ENCODE measurements around the gene RPL22.

Gene RPL22

GRCh38 chr1:6200188-6200809 is 904 bp upstream of the RPL22 start:
- no peak for DNase-seq (ENCODE audit: low read depth in 2 of 2)

DNA sequence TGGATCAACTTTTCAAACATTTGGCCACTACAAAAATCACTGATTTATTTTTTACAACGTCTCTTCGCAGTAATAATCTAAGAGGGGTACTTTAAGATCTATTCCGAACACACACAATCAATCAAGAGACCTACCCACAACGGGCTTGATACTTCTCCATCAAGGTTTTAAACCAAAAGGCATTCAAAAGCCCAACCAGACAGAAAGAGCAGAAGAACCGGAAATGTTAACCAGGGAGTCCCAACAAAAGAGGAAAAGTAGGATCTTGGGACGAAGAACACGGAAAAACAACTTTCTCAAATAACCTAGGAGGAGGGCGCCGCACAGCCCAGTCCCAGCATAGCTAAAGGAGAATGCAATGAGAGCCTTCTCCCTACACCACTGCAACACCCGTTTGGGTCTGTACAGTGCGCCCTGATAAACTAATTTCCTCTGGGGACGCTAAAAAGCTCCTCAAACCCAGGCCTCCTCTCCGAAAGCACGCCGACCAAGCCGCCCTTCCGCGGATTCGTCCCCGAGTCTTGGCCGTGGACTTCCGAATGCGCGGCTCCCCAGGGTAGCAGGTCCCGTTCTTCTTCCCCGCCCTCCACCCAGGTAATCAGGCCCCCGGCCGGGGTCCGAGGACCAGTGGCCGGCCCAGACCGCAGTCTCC is 623 bp downstream of the RPL22 start:
- DNase-seq (ENCODE audit: low read depth in 2 of 2) = peak in 1 of 2 donors; percentile 22

DNA sequence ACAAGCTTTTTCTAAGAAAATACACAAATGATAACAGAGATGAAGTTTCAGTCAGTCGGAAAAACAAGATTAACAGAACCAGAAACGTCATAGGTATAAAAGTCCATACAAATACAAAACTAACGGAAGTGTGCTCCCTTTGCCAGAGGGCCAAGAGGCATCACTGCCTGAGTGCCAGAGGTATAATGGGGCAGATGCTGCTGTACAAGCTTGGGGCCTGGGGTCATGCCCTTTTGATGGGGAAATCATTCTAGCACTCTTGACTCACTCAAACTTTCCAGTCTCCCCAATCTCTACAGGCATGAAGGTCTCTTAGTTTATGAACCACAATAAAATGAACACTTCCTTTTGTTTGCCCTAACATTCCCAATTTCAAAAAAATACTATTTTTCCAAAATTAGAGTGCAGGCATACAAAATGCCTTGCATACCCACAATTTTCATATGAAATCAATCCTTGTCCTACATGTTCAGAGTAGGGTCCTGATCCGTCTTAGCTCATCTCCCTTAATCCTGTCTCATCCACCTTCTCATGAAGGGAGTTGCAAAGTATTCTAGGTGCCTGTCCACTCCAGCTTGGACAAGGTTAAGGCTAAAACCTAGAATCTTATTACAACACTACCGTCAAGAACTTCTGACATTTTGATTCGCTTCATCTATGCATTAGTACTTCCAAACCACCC is 1.5 kb downstream of the RPL22 start:
- no peak for DNase-seq (ENCODE audit: low read depth in 2 of 2)

- DNase-seq (ENCODE audit: low read depth in 2 of 2) = no peak
These were observed 7.4 kb downstream of the RPL22 start for GRCh38 chr1:6191968-6192367.

DNA sequence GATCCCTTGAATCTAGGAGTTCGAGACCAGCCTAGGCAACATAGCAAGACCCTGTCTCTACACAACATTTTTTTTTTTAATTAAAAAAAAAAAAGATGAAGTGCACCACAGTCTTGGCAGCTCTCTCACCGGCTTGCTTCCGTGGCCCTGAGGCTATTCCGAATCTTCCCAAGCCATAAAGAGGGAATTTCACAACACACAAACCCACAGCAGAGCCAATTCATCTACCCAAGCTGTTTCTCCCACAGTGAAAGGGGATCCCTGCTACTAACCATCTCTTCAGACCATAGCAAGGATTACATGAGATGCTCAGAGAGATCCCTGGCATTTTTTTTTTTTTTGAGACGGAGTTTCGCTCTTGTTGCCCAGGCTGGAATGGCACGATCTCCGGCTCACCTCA is 10.9 kb downstream of the RPL22 start:
- no peak for DNase-seq (ENCODE audit: low read depth in 2 of 2)

GRCh38 chr1:6185635-6186382 is 13.6 kb downstream of the RPL22 start:
- DNase-seq (ENCODE audit: low read depth in 2 of 2) = no peak

DNA sequence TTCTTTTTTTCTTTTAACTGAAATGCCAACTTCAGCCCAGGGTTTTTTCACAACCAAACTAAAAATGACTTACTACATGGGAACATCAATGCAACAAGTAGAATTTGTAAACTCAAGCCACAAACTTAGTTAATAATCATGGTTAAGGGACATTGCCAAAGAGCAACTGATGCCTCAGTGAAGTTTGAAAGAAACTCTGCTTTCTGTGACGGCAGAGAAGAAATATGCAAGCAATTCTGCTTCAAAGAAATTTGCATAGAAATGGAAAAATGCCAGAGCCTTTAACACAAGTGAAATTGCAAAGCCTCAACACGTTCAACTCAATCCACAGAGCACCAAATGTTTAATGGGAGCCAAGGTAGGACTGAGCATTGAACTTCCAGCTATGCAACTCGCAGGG is 14.2 kb downstream of the RPL22 start:
- no peak for DNase-seq (ENCODE audit: low read depth in 2 of 2)

- DNase-seq (ENCODE audit: low read depth in 2 of 2) = no peak
These were observed 15.2 kb downstream of the RPL22 start for GRCh38 chr1:6184083-6184783.

DNA sequence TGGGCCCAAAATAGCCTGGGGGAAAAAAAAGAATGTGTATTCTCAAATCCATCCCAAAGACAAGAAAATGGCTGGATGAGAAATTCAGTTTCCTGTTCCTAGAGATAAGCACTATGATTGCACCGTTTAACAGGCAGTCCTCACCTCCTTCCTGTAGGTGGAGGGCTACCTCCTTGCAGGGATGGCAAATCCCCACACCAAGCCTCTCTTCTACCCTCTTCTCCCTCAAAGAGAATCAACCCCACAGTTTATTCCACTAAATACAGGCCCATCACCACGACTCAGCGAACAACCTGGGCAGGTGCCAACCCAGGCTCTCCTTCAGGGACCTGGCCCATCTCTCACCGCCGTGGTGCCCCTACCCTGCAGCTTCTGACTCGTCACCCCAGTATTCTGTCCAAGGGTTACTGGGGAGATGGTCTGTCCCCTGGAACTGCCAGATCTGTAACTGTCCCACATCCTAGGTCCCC is 15.8 kb downstream of the RPL22 start:
- no peak for DNase-seq (ENCODE audit: low read depth in 2 of 2)

DNA sequence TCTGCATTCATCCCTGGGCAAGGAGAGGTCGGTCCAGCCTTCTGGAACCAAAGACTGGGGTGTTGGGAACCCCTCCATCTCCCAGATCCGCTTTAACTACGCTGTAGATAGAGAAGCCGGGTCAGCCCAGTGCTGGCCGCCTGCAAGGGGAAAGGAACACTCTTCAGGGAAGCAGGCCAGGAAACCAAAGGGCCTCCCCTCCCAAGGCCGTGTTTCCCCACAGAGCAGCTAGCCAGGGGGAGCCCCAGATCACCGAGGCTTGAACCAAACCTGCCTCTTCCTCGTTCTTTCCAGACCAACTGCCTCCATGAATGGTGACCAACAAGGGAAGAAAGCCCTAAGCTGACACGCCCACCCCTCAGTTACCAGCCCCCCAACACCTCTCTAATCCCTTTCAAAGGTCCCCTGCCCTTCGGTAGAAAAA is 18.0 kb downstream of the RPL22 start:
- DNase-seq (ENCODE audit: low read depth in 2 of 2) = no peak

DNA sequence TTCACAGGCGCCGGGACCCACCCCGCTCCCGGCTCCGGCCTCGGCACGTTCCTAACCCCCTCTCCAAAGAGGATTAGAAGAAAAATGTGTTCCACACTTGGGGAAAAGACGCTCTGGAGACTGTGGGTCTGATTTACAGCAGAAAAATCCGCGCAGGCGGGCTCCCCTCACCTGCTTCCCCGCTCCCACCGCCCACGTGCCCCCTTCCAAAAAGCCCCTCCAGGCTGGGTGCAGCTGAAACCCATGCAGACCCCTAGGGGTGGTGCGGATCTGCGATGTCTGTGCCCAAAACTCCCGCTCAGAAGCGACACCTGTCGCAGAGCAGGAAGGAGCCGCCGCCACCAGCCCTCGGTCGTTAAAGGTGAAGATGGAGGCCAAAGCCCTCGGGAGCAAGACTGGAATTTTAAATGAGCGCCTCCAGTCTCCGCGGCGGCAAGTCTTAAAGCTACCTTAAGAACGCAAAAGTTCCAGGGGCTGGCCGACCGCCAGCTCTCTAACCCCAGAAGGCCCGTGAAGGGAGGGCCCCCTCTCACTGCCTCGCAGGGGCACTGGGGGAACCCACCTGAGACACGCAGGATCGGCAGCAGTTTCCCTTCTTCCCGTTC is 18.6 kb downstream of the RPL22 start:
- no peak for DNase-seq (ENCODE audit: low read depth in 2 of 2)

GRCh38 chr1:6180268-6180706 is 19.1 kb downstream of the RPL22 start, which contains the start of gene CHD5:
Gene CHD5, minus strand, starts transcription at chr1:6180321. Its CDS starts 298 bp downstream, at chr1:6180023.
- no peak for DNase-seq (ENCODE audit: low read depth in 2 of 2)

GRCh38 chr1:6179564-6180175 is 19.7 kb downstream of the RPL22 start:
- DNase-seq (ENCODE audit: low read depth in 2 of 2) = no peak

GRCh38 chr1:6178751-6179563 is 20.4 kb downstream of the RPL22 start:
- no peak for DNase-seq (ENCODE audit: low read depth in 2 of 2)

- DNase-seq (ENCODE audit: low read depth in 2 of 2) = no peak
These were observed 21.6 kb downstream of the RPL22 start for GRCh38 chr1:6177681-6178380.

DNA sequence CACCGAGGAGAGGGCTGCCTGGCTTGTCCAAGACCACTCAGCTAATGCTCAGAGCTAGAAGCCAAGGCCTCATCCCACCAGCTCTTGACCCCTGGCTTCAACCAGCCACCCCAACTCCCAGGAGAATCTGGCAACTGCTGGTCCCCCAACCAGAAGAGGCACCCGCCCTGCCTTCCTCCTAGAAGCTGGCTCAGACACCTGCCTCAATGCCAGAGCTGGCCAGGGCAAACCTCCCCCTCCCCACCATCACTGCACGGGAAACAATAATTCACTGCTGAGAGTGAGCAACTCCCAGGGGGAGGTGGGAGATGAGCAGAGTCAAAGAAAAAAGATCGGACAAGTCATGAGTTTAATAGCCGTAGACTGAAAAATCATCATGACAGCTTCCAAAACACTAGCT is 22.6 kb downstream of the RPL22 start:
- DNase-seq (ENCODE audit: low read depth in 2 of 2) = no peak

- no peak for DNase-seq (ENCODE audit: low read depth in 2 of 2)
These were observed 24.0 kb downstream of the RPL22 start for GRCh38 chr1:6175411-6175828.

DNA sequence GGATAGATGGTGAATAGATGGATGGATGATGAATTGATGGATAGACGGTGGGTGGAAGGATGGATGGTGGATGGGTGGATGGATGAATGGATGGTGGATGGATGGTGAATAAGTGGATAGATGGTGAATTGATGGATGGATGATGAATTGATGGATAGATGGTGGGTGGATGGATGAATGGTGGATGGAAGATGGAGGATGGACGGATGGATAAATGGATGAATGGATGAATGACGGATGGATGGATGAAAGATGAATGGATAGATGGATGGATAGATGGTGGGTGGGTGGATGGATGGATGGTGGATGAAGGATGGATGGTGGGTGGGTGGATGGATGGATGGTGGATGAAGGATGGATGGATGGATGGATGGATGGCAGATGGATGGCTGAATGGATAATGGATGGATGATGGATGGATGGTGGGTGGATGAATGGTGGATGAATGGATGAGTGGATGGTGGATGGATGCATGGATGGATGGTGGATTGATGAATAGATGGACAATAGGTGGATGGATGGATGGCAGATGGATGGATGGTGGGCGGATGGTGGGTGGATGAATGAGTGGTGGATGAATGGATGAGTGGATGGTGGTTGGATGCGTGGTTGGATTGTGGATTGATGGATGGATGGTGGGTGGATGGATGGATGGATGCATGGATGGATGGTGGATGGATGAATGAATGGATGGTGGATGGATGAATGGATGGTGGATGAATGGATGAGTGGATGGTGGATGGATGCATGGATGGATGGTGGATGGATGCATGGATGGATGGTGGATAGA is 24.6 kb downstream of the RPL22 start:
- no peak for DNase-seq (ENCODE audit: low read depth in 2 of 2)
